Measurements from ENCODE around the gene CHRM3.
"Not testable (repeated sequence)": the region's sequence is repeated elsewhere in the genome, so short reads cannot be mapped to it uniquely, and the experiment has no call there.

Gene CHRM3

DNA sequence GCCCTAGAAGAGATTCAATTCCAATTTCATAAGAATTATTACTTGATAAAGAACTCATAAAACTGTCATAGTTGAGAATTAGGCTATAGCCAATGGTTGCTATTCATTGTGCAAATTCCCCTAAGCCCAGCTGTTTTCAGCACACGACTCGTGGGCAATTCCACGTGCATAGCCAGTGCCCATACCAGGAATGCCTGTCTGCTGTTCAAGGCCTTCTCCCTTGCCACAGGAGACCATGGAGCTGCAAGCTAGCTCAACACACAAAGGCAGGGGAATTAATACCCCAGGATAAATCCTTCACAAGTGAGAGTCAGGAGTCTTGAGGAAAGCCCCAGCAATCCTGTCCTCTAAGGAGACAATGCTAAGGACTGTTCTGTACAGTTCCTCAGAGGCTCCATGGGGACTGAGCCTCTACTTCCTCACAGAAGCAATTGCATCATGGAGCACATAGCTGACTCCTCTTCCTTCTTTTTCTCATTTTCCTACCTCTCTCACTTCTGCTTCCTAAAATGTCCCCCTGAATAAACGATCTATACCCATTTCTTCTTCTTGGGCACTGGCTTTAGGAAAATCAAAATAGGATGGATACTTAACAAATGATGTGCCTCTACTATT, 19.1 kb upstream of the CHRM3 start:
- no peaks in the 10 kb centered on the region for H3K9me3 ChIP-seq (ENCODE audit: control insufficient read depth, low read length)
- no peak overlapping the region for H3K4me3 ChIP-seq (ENCODE audit: insufficient read depth, low read depth, low read length)
- H3K36me3 ChIP-seq (ENCODE audit: control insufficient read depth, insufficient read depth, low read length): no peaks in the 10 kb centered on the region
- no peaks in the 10 kb centered on the region for H3K27me3 ChIP-seq (ENCODE audit: control insufficient read depth, insufficient read depth, low read length, poor library complexity, severe bottlenecking)
- no peaks in the 10 kb centered on the region for H3K4me1 ChIP-seq (ENCODE audit: control insufficient read depth, insufficient read depth, low read length)
- H3K27ac ChIP-seq (ENCODE audit: insufficient read depth, low read depth, low read length, poor library complexity, severe bottlenecking): no peak overlapping the region
- WGBS, 2 experiments: 93 to 94% methylated on average over 4 of the region's 4 CpGs

GRCh38 chr1:239368436-239369109, 17.8 kb upstream of the CHRM3 start:
- Histone ChIP-seq H3K36me3 (ENCODE audit: control insufficient read depth, insufficient read depth, low read length) (no peaks in the 10 kb centered on the region), H3K4me3 (ENCODE audit: insufficient read depth, low read depth, low read length) (no peak overlapping the region), H3K27ac (ENCODE audit: insufficient read depth, low read depth, low read length, poor library complexity, severe bottlenecking) (no peak overlapping the region), H3K27me3 (ENCODE audit: control insufficient read depth, insufficient read depth, low read length, poor library complexity, severe bottlenecking) (no peaks in the 10 kb centered on the region), H3K9me3 (ENCODE audit: control insufficient read depth, low read length) (no peaks in the 10 kb centered on the region), H3K4me1 (ENCODE audit: control insufficient read depth, insufficient read depth, low read length) (no peaks in the 10 kb centered on the region)
- 89 to 90% methylated on average over 6 of the region's 7 CpGs for WGBS, 2 experiments

- WGBS, 2 experiments: 44 to 50% methylated on average over 2 of the region's 3 CpGs
- not testable (repeated sequence) for H3K4me3 ChIP-seq (ENCODE audit: insufficient read depth, low read depth, low read length); H3K36me3 ChIP-seq (ENCODE audit: control insufficient read depth, insufficient read depth, low read length); H3K27ac ChIP-seq (ENCODE audit: insufficient read depth, low read depth, low read length, poor library complexity, severe bottlenecking); H3K9me3 ChIP-seq (ENCODE audit: control insufficient read depth, low read length); H3K27me3 ChIP-seq (ENCODE audit: control insufficient read depth, insufficient read depth, low read length, poor library complexity, severe bottlenecking); H3K4me1 ChIP-seq (ENCODE audit: control insufficient read depth, insufficient read depth, low read length)
These were observed 15.5 kb upstream of the CHRM3 start for GRCh38 chr1:239370869-239371268.

- Histone ChIP-seq H3K9me3 (ENCODE audit: control insufficient read depth, low read length) (no peaks in the 10 kb centered on the region), H3K27me3 (ENCODE audit: control insufficient read depth, insufficient read depth, low read length, poor library complexity, severe bottlenecking) (peaks cover 25% of the 10 kb centered on the region), H3K36me3 (ENCODE audit: control insufficient read depth, insufficient read depth, low read length) (no peaks in the 10 kb centered on the region), H3K4me1 (ENCODE audit: control insufficient read depth, insufficient read depth, low read length) (no peaks in the 10 kb centered on the region), H3K27ac (ENCODE audit: insufficient read depth, low read depth, low read length, poor library complexity, severe bottlenecking) (no peak overlapping the region), H3K4me3 (ENCODE audit: insufficient read depth, low read depth, low read length) (no peak overlapping the region)
- WGBS, 2 experiments: 88 to 89% methylated on average over 5 of the region's 5 CpGs
These were observed 3.7 kb upstream of the CHRM3 start for GRCh38 chr1:239382666-239383065.

DNA sequence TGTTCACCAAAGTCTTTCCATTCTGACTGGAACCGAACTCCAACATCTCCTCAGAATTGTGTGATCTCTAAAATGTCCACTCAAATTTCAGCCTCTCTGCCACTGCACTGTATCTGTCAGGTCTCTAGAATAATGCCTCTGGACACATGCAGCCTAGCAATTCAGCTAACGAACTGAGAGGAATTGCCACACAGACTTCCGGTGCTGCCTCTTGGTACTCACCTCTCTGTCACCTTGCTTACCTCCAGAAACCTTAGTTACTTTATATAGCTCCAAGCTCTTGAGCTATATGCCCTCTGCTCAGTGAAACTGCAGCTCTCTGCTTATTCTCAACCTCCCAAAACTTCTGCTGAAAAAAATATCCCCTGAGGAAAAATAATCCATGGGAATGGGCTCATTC, 2.7 kb upstream of the CHRM3 start:
- Histone ChIP-seq H3K4me3 (ENCODE audit: insufficient read depth, low read depth, low read length) (no peak overlapping the region), H3K4me1 (ENCODE audit: control insufficient read depth, insufficient read depth, low read length) (no peaks in the 10 kb centered on the region), H3K27ac (ENCODE audit: insufficient read depth, low read depth, low read length, poor library complexity, severe bottlenecking) (no peak overlapping the region), H3K9me3 (ENCODE audit: control insufficient read depth, low read length) (no peaks in the 10 kb centered on the region), H3K27me3 (ENCODE audit: control insufficient read depth, insufficient read depth, low read length, poor library complexity, severe bottlenecking) (peaks cover 36% of the 10 kb centered on the region), H3K36me3 (ENCODE audit: control insufficient read depth, insufficient read depth, low read length) (no peaks in the 10 kb centered on the region)
- WGBS, 2 experiments: 91 to 93% methylated on average over 3 of the region's 3 CpGs

GRCh38 chr1:239387304-239388158, 1.2 kb downstream of the CHRM3 start:
- Histone ChIP-seq H3K27me3 (ENCODE audit: control insufficient read depth, insufficient read depth, low read length, poor library complexity, severe bottlenecking) (peaks cover 49% of the 10 kb centered on the region), H3K9me3 (ENCODE audit: control insufficient read depth, low read length) (no peaks in the 10 kb centered on the region), H3K4me3 (ENCODE audit: insufficient read depth, low read depth, low read length) (peak overlapping the region; percentile 47), H3K27ac (ENCODE audit: insufficient read depth, low read depth, low read length, poor library complexity, severe bottlenecking) (no peak overlapping the region), H3K4me1 (ENCODE audit: control insufficient read depth, insufficient read depth, low read length) (no peaks in the 10 kb centered on the region), H3K36me3 (ENCODE audit: control insufficient read depth, insufficient read depth, low read length) (no peaks in the 10 kb centered on the region)
- WGBS, 2 experiments: 3% methylated on average over 55 of the region's 55 CpGs

DNA sequence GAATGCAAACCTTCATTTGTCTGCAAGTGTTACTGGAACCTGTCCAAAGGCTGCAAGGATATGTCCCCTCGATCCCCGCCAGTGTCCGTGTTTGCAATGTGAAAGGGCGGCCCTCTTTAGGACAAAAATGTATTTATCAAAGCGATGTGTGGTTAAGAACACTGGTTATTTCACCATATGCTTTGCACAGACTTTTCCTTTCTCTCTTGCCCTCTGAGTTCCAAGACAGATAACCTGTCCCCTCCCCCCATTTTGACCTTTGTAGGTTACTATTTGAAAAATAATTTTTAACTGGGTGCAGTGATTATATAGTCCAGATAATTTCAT, 1.8 kb downstream of the CHRM3 start:
- peak overlapping the region; percentile 47 for H3K4me3 ChIP-seq (ENCODE audit: insufficient read depth, low read depth, low read length)
- no peak overlapping the region for H3K27ac ChIP-seq (ENCODE audit: insufficient read depth, low read depth, low read length, poor library complexity, severe bottlenecking)
- peaks cover 49% of the 10 kb centered on the region for H3K27me3 ChIP-seq (ENCODE audit: control insufficient read depth, insufficient read depth, low read length, poor library complexity, severe bottlenecking)
- no peaks in the 10 kb centered on the region for H3K36me3 ChIP-seq (ENCODE audit: control insufficient read depth, insufficient read depth, low read length)
- WGBS, 2 experiments: 67 to 68% methylated on average over 5 of the region's 5 CpGs
- H3K9me3 ChIP-seq (ENCODE audit: control insufficient read depth, low read length): no peaks in the 10 kb centered on the region
- H3K4me1 ChIP-seq (ENCODE audit: control insufficient read depth, insufficient read depth, low read length): no peaks in the 10 kb centered on the region

GRCh38 chr1:239388578-239388977, 2.2 kb downstream of the CHRM3 start:
- Histone ChIP-seq H3K9me3 (ENCODE audit: control insufficient read depth, low read length) (no peaks in the 10 kb centered on the region), H3K4me1 (ENCODE audit: control insufficient read depth, insufficient read depth, low read length) (no peaks in the 10 kb centered on the region), H3K27ac (ENCODE audit: insufficient read depth, low read depth, low read length, poor library complexity, severe bottlenecking) (no peak overlapping the region), H3K36me3 (ENCODE audit: control insufficient read depth, insufficient read depth, low read length) (no peaks in the 10 kb centered on the region), H3K27me3 (ENCODE audit: control insufficient read depth, insufficient read depth, low read length, poor library complexity, severe bottlenecking) (peaks cover 49% of the 10 kb centered on the region), H3K4me3 (ENCODE audit: insufficient read depth, low read depth, low read length) (no peak overlapping the region)
- WGBS, 2 experiments: 95 to 96% methylated on average over 8 to 9 of the region's 9 CpGs

DNA sequence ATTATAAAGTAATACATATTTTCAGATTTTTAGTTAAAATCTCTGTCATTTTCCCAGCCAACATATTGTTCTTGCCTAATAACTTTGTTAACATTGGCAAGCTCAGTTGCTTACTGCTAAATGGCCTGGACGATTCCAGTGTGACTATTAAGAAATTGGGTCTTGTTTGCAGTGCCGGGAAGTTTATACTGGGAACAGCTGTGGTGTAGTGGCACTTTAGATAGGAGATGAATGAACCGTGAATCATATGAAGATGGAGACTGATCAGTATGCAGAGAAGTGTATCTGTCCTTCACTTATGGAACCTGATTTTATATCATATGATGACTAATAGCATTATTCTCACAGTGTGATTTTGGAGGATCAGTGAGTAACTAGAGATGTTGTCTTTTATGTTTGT, 3.3 kb downstream of the CHRM3 start:
- Histone ChIP-seq H3K27me3 (ENCODE audit: control insufficient read depth, insufficient read depth, low read length, poor library complexity, severe bottlenecking) (peaks cover 49% of the 10 kb centered on the region), H3K4me1 (ENCODE audit: control insufficient read depth, insufficient read depth, low read length) (no peaks in the 10 kb centered on the region), H3K36me3 (ENCODE audit: control insufficient read depth, insufficient read depth, low read length) (no peaks in the 10 kb centered on the region), H3K27ac (ENCODE audit: insufficient read depth, low read depth, low read length, poor library complexity, severe bottlenecking) (no peak overlapping the region), H3K4me3 (ENCODE audit: insufficient read depth, low read depth, low read length) (no peak overlapping the region), H3K9me3 (ENCODE audit: control insufficient read depth, low read length) (no peaks in the 10 kb centered on the region)
- 93 to 98% methylated on average over 3 of the region's 3 CpGs for WGBS, 2 experiments

DNA sequence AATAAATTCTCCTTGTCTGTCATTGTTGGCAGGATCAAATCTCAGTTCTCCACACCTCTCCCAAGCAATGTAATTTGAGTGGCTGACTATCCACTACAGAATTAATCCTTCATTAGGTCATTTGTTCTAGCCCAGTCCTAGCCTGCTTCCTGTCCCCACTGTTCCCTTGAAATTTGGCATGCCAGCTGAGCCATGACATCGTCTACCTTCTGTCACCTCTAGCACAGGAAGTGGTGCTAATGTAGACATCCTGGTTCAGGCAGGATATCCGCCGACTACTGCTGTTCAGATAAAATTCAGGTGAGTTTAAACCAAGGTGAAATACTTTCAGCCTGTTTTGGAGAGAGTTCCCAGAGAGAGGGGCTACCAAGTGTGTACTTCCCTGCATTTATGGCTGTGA, 5.9 kb downstream of the CHRM3 start:
- H3K27ac ChIP-seq (ENCODE audit: insufficient read depth, low read depth, low read length, poor library complexity, severe bottlenecking): no peak overlapping the region
- peaks cover 28% of the 10 kb centered on the region for H3K27me3 ChIP-seq (ENCODE audit: control insufficient read depth, insufficient read depth, low read length, poor library complexity, severe bottlenecking)
- no peak overlapping the region for H3K4me3 ChIP-seq (ENCODE audit: insufficient read depth, low read depth, low read length)
- H3K36me3 ChIP-seq (ENCODE audit: control insufficient read depth, insufficient read depth, low read length): no peaks in the 10 kb centered on the region
- no peaks in the 10 kb centered on the region for H3K9me3 ChIP-seq (ENCODE audit: control insufficient read depth, low read length)
- 85 to 96% methylated on average over 3 of the region's 3 CpGs for WGBS, 2 experiments
- H3K4me1 ChIP-seq (ENCODE audit: control insufficient read depth, insufficient read depth, low read length): no peaks in the 10 kb centered on the region
